OCI-LY3 (cell line): Measurements from ENCODE around the gene SVIL.

Experiments used
- EZH2phosphoT487 ChIP-seq: fragments of 200-600 bp; shearing (Covaris generic); IDR thresholded peaks from 2 replicates; pipeline ENCODE4 v1.6.1; 2018; ENCODE audit warnings: antibody characterized with exemption, mixed run types, low read depth
- TF ChIP-seq, protein P1 (sequence below): fragments of 200-600, 300-600 bp; sonication (generic); IDR thresholded peaks from 2 replicates; pipeline ENCODE4 v1.5.1; 2014; ENCODE audit warnings: antibody characterized with exemption, low read length, low read depth

DNA sequence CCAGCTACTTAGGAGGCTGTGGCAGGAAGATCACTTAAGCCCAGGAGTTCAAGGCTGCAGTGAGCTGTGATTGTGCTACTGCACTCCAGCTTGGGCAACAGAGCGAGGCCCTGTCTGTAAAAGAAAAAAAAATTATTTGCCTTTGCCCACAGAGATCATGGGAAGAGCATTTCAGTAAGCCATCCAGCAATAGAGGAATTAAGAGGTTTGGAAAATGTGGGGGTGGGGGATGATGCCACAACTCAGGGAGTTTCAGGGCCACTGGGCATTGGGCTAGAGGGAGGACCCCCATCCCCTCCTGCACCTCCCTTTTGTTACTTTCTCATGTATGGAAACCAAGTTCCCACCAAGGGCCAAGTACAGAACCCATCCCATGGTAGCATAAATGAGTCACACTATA is 38.4 kb downstream of the SVIL start:
- TF ChIP-seq, protein P1, sequence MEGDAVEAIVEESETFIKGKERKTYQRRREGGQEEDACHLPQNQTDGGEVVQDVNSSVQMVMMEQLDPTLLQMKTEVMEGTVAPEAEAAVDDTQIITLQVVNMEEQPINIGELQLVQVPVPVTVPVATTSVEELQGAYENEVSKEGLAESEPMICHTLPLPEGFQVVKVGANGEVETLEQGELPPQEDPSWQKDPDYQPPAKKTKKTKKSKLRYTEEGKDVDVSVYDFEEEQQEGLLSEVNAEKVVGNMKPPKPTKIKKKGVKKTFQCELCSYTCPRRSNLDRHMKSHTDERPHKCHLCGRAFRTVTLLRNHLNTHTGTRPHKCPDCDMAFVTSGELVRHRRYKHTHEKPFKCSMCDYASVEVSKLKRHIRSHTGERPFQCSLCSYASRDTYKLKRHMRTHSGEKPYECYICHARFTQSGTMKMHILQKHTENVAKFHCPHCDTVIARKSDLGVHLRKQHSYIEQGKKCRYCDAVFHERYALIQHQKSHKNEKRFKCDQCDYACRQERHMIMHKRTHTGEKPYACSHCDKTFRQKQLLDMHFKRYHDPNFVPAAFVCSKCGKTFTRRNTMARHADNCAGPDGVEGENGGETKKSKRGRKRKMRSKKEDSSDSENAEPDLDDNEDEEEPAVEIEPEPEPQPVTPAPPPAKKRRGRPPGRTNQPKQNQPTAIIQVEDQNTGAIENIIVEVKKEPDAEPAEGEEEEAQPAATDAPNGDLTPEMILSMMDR = no peak
- TF ChIP-seq EZH2phosphoT487 = no peak
